Measurements from ENCODE around the gene CLASP1. TPM values are rescaled to one million over a fixed set of nuclear protein-coding genes. Genes with fewer than 3 reads are reported as not detected.

Gene CLASP1
- total RNA-seq, 2 experiments from 2014 or later: 33.8 to 72.4 TPM

DNA sequence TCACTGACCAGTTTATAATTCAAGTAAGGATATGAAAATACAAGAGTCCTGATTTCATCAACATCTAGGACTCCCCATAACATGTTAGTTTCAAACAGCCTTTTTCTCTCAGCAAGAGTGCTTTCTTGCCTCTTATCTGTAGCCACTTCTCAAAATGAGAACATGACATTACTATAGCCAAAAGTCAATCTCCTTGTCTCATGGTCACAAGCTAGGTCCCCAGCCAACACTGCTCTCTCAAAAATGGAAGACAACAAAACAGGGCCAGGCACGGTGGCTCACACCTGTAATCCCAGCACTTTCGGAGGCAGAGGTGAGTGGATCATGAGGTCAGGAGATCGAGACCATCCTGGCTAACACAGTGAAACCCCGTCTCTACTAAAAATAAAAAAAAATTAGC is 15.8 kb downstream of the CLASP1 start:
- peaks cover 11% of the 10 kb centered on the region; the same call in 1 of the 2 replicates for H4K20me1 ChIP-seq (ENCODE audit: insufficient read depth, low read length)
- peaks cover 15% of the 10 kb centered on the region; the same call in 1 of the 2 replicates for H3K36me3 ChIP-seq (ENCODE audit: insufficient read depth, low read length)
- H3K4me1 ChIP-seq (ENCODE audit: insufficient read depth, low read length, poor library complexity, severe bottlenecking): no peaks in the 10 kb centered on the region
- no peak overlapping the region for H3K4me3 ChIP-seq (ENCODE audit: low read depth, low read length, poor library complexity, severe bottlenecking)
- H3K4me2 ChIP-seq (ENCODE audit: low read length): no peak overlapping the region
- ChIA-PET CTCF (ENCODE audit: unreplicated experiment) (no interaction called here), POLR2A (interaction anchor here (0.6 to 1.3 kb wide), 3 partner anchors 10 to 18 kb away, joined by 3 to 5 read pairs (median 4); no protein-coding TSS in a partner anchor)
- no TSS peak for BruUV-seq (replicated peaks)
- peaks cover 5% of the 10 kb centered on the region; the same call in 1 of the 2 replicates for H3K9me3 ChIP-seq (ENCODE audit: low read length)
- DNase-seq (ENCODE audit: low spot score): no peak
- intact Hi-C loops (cut with micrococcal nuclease; ENCODE audit: unreplicated experiment): no loop called here
- TF ChIP-seq, protein P1, sequence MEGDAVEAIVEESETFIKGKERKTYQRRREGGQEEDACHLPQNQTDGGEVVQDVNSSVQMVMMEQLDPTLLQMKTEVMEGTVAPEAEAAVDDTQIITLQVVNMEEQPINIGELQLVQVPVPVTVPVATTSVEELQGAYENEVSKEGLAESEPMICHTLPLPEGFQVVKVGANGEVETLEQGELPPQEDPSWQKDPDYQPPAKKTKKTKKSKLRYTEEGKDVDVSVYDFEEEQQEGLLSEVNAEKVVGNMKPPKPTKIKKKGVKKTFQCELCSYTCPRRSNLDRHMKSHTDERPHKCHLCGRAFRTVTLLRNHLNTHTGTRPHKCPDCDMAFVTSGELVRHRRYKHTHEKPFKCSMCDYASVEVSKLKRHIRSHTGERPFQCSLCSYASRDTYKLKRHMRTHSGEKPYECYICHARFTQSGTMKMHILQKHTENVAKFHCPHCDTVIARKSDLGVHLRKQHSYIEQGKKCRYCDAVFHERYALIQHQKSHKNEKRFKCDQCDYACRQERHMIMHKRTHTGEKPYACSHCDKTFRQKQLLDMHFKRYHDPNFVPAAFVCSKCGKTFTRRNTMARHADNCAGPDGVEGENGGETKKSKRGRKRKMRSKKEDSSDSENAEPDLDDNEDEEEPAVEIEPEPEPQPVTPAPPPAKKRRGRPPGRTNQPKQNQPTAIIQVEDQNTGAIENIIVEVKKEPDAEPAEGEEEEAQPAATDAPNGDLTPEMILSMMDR (conservative IDR thresholded peaks at IDR 0.05; ENCODE audit: low read length): no peak
- TF ChIP-seq EZH2phosphoT487 (IDR thresholded peaks at IDR 0.05; ENCODE audit: borderline replicate concordance, low read depth, low read length): no peak
- H3K79me2 ChIP-seq (ENCODE audit: insufficient read depth, low read depth, low read length): peaks cover 60% of the 10 kb centered on the region
- no peak overlapping the region for H2AFZ ChIP-seq (ENCODE audit: low read length)
- no peaks in the 10 kb centered on the region for H3K9me2 ChIP-seq (ENCODE audit: insufficient read depth, low read length)
- no peak overlapping the region for H3K27ac ChIP-seq (ENCODE audit: low read depth, low read length, poor library complexity, severe bottlenecking)

DNA sequence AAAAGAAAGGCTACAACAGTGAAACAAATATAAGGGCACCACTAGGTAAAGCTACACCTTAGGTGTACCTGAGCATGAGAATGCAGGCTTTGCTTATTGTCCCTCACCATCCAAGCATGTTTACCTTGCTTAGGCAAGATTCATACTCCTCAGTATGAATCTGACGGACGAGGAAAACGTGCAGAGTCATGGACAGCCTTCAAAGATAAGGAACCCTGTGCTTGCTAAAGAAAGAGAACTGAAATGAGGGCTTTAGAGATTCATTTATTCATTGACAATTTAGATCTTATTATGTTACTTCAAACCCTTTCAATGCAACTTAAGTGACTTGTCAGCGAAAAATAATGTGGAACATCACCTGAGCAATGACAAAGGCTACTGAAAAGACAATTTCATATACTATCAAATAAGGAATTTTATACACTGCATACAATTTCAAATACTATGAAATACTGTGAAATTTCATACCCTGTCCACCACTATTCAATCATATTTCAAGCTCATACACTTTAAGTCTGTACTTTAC is 21.7 kb downstream of the CLASP1 start:
- H3K36me3 ChIP-seq (ENCODE audit: insufficient read depth, low read length): peaks cover 22% of the 10 kb centered on the region
- H2AFZ ChIP-seq (ENCODE audit: low read length): no peak overlapping the region
- no peak overlapping the region for H3K4me2 ChIP-seq (ENCODE audit: low read length)
- DNase-seq (ENCODE audit: low spot score): no peak
- no peaks in the 10 kb centered on the region; the same call in 1 of the 2 replicates for H4K20me1 ChIP-seq (ENCODE audit: insufficient read depth, low read length)
- no peaks in the 10 kb centered on the region for H3K9me3 ChIP-seq (ENCODE audit: low read length)
- H3K4me3 ChIP-seq (ENCODE audit: low read depth, low read length, poor library complexity, severe bottlenecking): no peak overlapping the region
- no peaks in the 10 kb centered on the region for H3K9me2 ChIP-seq (ENCODE audit: insufficient read depth, low read length)
- intact Hi-C loops (cut with micrococcal nuclease; ENCODE audit: unreplicated experiment): no loop called here
- peaks cover 31% of the 10 kb centered on the region; the same call in 1 of the 2 replicates for H3K79me2 ChIP-seq (ENCODE audit: insufficient read depth, low read depth, low read length)
- TF ChIP-seq, protein P1 (conservative IDR thresholded peaks at IDR 0.05; ENCODE audit: low read length): no peak
- no peak for TF ChIP-seq EZH2phosphoT487 (IDR thresholded peaks at IDR 0.05; ENCODE audit: borderline replicate concordance, low read depth, low read length)
- H3K27ac ChIP-seq (ENCODE audit: low read depth, low read length, poor library complexity, severe bottlenecking): no peak overlapping the region
- POLR2A ChIA-PET: interaction anchor here (0.8 to 1.0 kb wide), 3 partner anchors 21 to 263 kb away, joined by 3 to 4 read pairs (median 3); no protein-coding TSS in a partner anchor
- no peaks in the 10 kb centered on the region for H3K4me1 ChIP-seq (ENCODE audit: insufficient read depth, low read length, poor library complexity, severe bottlenecking)
- no TSS peak for BruUV-seq (replicated peaks)
- CTCF ChIA-PET (ENCODE audit: unreplicated experiment): no interaction called here
